Suprapubic skin (tissue), 4 donors: Measurements from ENCODE around the gene PKD2L1. TPM values are rescaled to one million over a fixed set of nuclear protein-coding genes. Genes with fewer than 3 reads are reported as not detected.

Source experiments
- DNase-seq, 2 donors: peaks; one replicate each; pipeline ENCODE4 v3.0.0-alpha.2; 2019; ENCODE audit warnings: low spot score in 2 of 2
- H3K27ac ChIP-seq: fragments of 200-600 bp; sonication (generic); one replicate; pipeline ENCODE4 v1.5.1; 2019
- H3K27me3 ChIP-seq: fragments of 200-600 bp; sonication (generic); one replicate; pipeline ENCODE4 v1.5.1; 2019
- H3K36me3 ChIP-seq: fragments of 200-600 bp; sonication (generic); one replicate; pipeline ENCODE4 v1.5.1; 2019
- H3K4me1 ChIP-seq: fragments of 200-600 bp; sonication (generic); one replicate; pipeline ENCODE4 v1.5.1; 2019
- H3K4me3 ChIP-seq: fragments of 200-600 bp; sonication (generic); one replicate; pipeline ENCODE4 v1.5.1; 2019; ENCODE audit warnings: mild to moderate bottlenecking
- H3K9me3 ChIP-seq: fragments of 200-600 bp; sonication (generic); one replicate; pipeline ENCODE4 v1.5.1; 2019
- EP300 ChIP-seq: sonication (generic); formaldehyde crosslinking; IDR thresholded peaks from one replicate; pipeline ENCODE4 v1.6.1; 2017; ENCODE audit warnings: antibody characterized with exemption
- POLR2A ChIP-seq, 2 donors: fragments of 450-650 bp; IDR thresholded peaks; one replicate each; pipeline ENCODE4 v1.6.1; 2017; ENCODE audit warnings: antibody characterized with exemption in 2 of 2, mild to moderate bottlenecking in 2 of 2, moderate library complexity in 2 of 2
- POLR2AphosphoS5 ChIP-seq, 3 donors: sonication (generic); formaldehyde crosslinking; IDR thresholded peaks; one replicate each; pipeline ENCODE4 v1.6.1; 2017; ENCODE audit warnings: antibody characterized with exemption in 3 of 3
- WGBS: methylation state at CpG from one replicate; pipeline ENCODE4 v1.1.5; 2018; 5-methylcytosine and 5-hydroxymethylcytosine counted together
- total RNA-seq, 4 donors: library from RNA; depleted of rRNA; stranded (reverse); fragments of >200 nt; gene quantifications; one replicate each; pipeline ENCODE4 v1.1.0, GENCODE V29; 2016
- TF ChIP-seq, protein P1 (sequence below), 2 donors: fragments of 200-600 bp in 1 of 2; fragments of 450-650 bp in 1 of 2; sonication (generic) in 1 of 2; IDR thresholded peaks; one replicate each; pipeline ENCODE4 v1.5.1; 2016 to 2019; ENCODE audit warnings: antibody characterized with exemption in 2 of 2, mild to moderate bottlenecking in 1 of 2, moderate library complexity in 1 of 2

The PKD2L1 gene
- total RNA-seq, 4 donors from 2014 or later, result not detected

DNA sequence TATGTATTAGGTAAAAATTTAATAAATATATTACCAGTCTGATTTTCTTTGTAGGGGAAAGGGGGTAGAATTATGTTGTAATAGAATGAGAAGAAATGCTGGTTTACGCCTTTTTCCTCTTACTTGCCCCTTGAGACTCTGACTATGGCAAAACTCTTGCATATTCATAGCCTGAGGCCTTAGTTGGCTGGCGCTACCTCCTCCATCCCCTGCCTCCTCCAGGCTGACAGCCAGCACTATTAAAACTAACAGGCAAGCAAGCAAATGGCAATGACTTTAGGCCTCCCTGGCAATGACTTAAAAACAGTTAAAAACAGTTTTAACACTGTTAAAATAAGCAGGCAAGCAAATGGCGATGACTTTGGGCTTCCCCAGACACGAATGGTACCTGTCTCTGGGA, 14.4 kb downstream of the PKD2L1 start:
- H3K4me1 ChIP-seq, result no peaks in the 10 kb centered on the region
- WGBS, result 72% methylated on average over 4 of the region's 4 CpGs
- H3K36me3 ChIP-seq, result no peaks in the 10 kb centered on the region
- peaks cover 40% of the 10 kb centered on the region for H3K27me3 ChIP-seq
- no peak overlapping the region for H3K27ac ChIP-seq
- no peak for DNase-seq
- H3K9me3 ChIP-seq, result no peaks in the 10 kb centered on the region
- H3K4me3 ChIP-seq, result no peak overlapping the region
- TF ChIP-seq POLR2A (IDR thresholded peaks at IDR 0.05), result no peak
- TF ChIP-seq, protein P1, sequence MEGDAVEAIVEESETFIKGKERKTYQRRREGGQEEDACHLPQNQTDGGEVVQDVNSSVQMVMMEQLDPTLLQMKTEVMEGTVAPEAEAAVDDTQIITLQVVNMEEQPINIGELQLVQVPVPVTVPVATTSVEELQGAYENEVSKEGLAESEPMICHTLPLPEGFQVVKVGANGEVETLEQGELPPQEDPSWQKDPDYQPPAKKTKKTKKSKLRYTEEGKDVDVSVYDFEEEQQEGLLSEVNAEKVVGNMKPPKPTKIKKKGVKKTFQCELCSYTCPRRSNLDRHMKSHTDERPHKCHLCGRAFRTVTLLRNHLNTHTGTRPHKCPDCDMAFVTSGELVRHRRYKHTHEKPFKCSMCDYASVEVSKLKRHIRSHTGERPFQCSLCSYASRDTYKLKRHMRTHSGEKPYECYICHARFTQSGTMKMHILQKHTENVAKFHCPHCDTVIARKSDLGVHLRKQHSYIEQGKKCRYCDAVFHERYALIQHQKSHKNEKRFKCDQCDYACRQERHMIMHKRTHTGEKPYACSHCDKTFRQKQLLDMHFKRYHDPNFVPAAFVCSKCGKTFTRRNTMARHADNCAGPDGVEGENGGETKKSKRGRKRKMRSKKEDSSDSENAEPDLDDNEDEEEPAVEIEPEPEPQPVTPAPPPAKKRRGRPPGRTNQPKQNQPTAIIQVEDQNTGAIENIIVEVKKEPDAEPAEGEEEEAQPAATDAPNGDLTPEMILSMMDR (IDR thresholded peaks at IDR 0.05), result no peak
- TF ChIP-seq EP300, result no peak
- TF ChIP-seq POLR2AphosphoS5 (IDR thresholded peaks at IDR 0.05), result no peak

DNA sequence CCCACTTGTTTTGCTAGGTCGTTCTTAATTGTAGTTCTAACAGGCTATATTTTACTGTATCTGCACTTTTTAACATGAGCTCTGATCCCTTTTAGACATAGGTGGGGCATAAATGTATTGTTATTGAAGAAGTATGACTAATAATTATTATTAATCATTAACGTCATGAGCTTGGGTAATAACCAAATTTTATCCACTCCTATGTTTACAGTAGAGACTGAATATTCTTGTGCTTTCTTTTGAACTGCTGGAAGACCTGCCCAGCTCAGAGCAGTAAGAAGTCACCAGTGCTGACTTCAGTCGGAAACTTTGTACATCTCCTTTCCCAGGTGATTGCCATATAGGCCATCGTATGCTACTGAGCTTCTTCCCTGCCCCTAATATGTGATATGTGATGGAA, 18.7 kb downstream of the PKD2L1 start:
- H3K9me3 ChIP-seq, result no peaks in the 10 kb centered on the region
- no peaks in the 10 kb centered on the region for H3K4me1 ChIP-seq
- H3K36me3 ChIP-seq, result no peaks in the 10 kb centered on the region
- H3K27me3 ChIP-seq, result peaks cover 37% of the 10 kb centered on the region
- WGBS, result 77% methylated on average over 4 of the region's 4 CpGs
- no peak for TF ChIP-seq EP300
- TF ChIP-seq, protein P1 (IDR thresholded peaks at IDR 0.05), result no peak
- no peak overlapping the region for H3K27ac ChIP-seq
- no peak overlapping the region for H3K4me3 ChIP-seq
- DNase-seq, result no peak

DNA sequence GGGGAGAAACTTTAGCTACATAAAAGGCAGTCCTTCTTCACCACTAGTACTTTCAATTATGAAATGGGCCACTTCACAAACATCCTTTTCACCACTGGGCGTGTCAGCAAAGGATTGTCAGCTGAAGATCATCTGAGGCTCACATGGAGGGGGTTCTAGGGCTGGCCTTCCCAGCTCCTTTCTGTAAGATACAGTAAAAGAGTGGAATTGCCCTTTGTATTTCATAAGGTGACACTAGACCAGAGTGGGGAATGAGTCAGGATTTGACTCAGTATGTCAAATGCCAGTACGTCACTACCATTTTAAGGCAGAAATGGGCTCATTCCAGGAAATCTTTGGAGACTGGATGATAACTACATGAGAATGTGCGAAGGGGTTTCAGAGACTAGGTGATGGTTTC, 22.3 kb downstream of the PKD2L1 start:
- TF ChIP-seq POLR2AphosphoS5 (IDR thresholded peaks at IDR 0.05) (no peak), EP300 (no peak), POLR2A (IDR thresholded peaks at IDR 0.05) (no peak)
- TF ChIP-seq, protein P1 (IDR thresholded peaks at IDR 0.05), result no peak
- no peaks in the 10 kb centered on the region for H3K4me1 ChIP-seq
- H3K27ac ChIP-seq, result no peak overlapping the region
- peaks cover 41% of the 10 kb centered on the region for H3K27me3 ChIP-seq
- no peaks in the 10 kb centered on the region for H3K9me3 ChIP-seq
- no peaks in the 10 kb centered on the region for H3K36me3 ChIP-seq
- WGBS, result 80% methylated on average over 3 of the region's 3 CpGs
- H3K4me3 ChIP-seq, result no peak overlapping the region
- DNase-seq, result no peak

DNA sequence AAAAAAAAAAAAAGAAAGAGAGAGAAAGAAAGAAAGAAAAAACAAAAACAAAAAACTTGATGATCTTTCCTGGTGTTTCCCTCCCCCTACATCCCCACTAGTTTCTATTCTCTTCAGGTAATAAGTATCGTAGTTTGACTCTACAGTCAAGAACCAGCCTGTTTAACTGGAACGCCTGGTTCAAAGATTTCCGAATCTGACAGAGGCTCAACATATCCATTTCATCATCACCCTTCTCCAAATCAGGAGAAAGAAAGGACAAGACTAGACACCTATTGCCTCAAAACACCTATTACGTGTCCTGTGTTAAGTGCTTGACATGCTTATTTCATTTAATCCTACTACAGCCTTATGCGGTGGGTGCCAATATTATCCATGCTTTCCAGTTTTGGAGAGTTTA, 23.2 kb downstream of the PKD2L1 start:
- no peaks in the 10 kb centered on the region for H3K4me1 ChIP-seq
- TF ChIP-seq EP300 (no peak), POLR2A (IDR thresholded peaks at IDR 0.05) (no peak), POLR2AphosphoS5 (IDR thresholded peaks at IDR 0.05) (no peak)
- TF ChIP-seq, protein P1 (IDR thresholded peaks at IDR 0.05), result no peak
- H3K9me3 ChIP-seq, result no peaks in the 10 kb centered on the region
- 73% methylated on average over 5 of the region's 5 CpGs for WGBS
- no peaks in the 10 kb centered on the region for H3K36me3 ChIP-seq
- H3K27ac ChIP-seq, result no peak overlapping the region
- H3K27me3 ChIP-seq, result peaks cover 45% of the 10 kb centered on the region
- DNase-seq, result no peak
- H3K4me3 ChIP-seq, result no peak overlapping the region

DNA sequence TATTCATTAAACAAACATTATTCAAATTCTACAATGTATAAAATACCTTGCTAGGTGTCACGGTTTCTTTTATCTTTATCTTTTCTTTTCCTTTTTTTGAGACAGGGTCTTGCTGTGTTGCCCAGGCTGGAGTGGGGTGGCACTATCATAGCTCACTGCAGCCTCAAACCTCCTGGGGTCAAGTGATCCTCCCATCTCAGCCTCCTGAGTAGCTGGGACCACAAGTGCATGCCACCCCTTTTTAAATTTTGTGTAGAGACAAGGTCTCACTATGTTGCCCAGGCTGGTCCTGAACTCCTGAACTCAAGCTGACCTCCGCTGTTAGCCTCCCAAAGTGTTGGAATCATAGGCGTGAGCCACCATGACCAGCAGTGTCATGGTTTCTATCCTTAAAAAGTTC, 25.6 kb downstream of the PKD2L1 start:
- no peak for DNase-seq

More for the DNA sequence above, 25.6 kb downstream of the PKD2L1 start:
- no peak overlapping the region for H3K4me3 ChIP-seq
- WGBS, result 85% methylated on average over 3 of the region's 3 CpGs
- H3K36me3 ChIP-seq, result no peaks in the 10 kb centered on the region
- H3K27me3 ChIP-seq, result peaks cover 37% of the 10 kb centered on the region
- no peaks in the 10 kb centered on the region for H3K4me1 ChIP-seq
- no peak overlapping the region for H3K27ac ChIP-seq
- no peak for TF ChIP-seq POLR2A (IDR thresholded peaks at IDR 0.05)
- no peak for TF ChIP-seq POLR2AphosphoS5 (IDR thresholded peaks at IDR 0.05)
- TF ChIP-seq, protein P1 (IDR thresholded peaks at IDR 0.05), result no peak
- TF ChIP-seq EP300, result no peak
- no peaks in the 10 kb centered on the region for H3K9me3 ChIP-seq
